Stimulated activated CD4-positive, alpha-beta T cell treated with anti-CD3 and anti-CD28 coated beads, Interleukin-15, amount 100 ng/mL, for 48 hours (primary cell): ENCODE measurements around the gene ANKS1A.

Experiments used
- DNase-seq, 2 donors: peaks; one replicate each; pipeline ENCODE4 v3.0.0-alpha.2; 2020; ENCODE audit warnings: low read depth in 2 of 2

Gene ANKS1A

DNA sequence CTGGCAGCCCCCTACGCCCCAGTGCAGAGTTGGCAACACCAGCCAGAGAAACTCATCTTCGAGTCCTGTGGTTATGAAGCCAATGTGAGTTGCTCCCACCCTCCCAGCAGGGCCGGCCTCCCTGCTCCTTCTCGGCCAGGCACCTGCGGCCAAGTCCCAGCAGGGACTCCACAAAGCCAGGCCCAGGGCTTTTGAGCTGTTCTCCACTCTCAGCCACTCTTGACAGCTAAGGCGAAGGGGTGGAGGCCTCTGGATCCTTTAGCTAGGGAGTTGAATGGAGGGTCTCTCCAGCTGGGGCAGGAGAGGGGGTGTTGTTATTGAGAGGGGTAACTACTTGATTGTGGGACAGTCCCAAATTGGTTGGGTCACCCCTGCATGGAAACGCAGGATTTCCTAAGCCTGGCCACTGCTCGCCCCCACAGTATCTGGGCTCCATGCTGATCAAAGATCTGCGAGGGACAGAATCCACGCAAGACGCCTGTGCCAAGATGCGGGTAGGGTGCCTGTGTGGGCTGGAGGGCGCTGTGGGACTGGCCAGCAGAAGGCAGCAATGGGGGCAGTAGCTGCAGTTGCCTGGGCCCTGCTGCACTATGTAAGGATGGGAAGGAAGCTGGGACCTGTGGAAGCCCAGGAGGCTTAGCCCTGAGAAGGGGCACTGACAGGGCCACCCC is 193.8 kb downstream of the ANKS1A start:
- no peak for DNase-seq

GRCh38 chr6:35083507-35083906 is 194.5 kb downstream of the ANKS1A start:
- no peak for DNase-seq

- DNase-seq, result no peak
Observed at GRCh38 chr6:35084041-35084491, 195.0 kb downstream of the ANKS1A start.

GRCh38 chr6:35084511-35085203 is 195.6 kb downstream of the ANKS1A start:
- DNase-seq, result no peak

DNA sequence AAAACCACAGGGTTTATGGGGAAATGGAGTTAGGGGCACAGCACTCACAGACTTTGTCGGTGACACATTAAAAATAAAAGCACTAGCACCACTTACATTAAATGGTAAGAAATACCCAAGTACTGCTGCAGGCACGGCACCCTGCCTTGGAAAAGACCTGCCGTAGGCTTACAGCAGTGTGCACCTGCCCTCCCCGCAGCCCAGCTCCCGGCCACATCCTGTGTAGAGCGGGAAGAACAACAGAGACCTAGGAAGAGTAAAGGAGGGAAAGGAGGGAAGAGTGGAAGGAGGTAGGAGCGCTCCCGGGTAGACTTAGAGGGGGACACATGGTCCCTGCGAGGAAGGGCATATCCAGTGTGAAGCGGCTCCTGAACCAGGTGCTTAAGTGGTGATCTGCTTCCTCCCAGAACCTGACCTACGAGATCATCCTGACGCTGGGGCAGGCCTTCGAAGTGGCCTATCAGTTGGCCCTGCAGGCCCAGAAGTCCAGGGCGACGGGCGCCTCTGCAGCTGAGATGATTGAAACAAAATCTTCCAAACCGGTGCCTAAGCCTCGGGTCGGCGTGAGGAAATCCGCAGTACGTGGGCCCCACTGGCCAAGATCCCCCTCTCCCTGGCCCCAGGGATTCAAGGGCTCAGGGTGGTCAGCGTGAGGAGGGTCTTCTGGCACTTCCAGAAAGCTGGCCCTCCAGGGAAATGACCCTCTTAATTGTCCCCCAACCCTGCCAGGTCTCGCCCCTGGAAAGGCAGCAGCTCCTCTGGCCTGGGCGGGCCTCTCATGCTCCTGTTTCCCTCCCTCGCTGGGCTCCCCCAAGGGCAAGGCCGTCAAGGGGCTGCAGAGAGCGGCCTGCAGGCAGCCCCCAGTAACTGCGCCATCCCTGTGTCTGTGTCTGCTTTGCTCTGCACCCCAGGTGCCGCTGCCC is 196.6 kb downstream of the ANKS1A start:
- DNase-seq, result no peak

DNA sequence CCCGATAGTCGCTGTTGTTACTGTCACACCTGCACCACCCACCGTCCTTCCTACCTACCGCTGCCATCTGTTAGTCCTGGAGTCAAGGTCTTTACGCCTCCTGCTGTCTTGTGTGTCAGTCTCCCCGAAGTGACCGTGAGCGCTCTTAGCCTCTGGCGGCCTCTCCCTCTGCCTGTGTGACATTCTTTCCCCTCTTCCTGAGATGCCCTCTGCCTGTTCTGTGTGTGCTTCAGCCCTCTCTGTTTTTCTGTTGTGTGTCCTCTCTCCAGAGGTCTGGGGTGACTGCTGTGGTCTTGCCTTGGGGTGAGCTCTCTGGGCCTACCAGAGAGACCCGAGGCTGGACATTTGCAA is 197.2 kb downstream of the ANKS1A start:
- no peak for DNase-seq

- no peak for DNase-seq
Observed at GRCh38 chr6:35086636-35087360, 197.7 kb downstream of the ANKS1A start.

- DNase-seq, result no peak
Observed at GRCh38 chr6:35087361-35088280, 198.6 kb downstream of the ANKS1A start.

DNA sequence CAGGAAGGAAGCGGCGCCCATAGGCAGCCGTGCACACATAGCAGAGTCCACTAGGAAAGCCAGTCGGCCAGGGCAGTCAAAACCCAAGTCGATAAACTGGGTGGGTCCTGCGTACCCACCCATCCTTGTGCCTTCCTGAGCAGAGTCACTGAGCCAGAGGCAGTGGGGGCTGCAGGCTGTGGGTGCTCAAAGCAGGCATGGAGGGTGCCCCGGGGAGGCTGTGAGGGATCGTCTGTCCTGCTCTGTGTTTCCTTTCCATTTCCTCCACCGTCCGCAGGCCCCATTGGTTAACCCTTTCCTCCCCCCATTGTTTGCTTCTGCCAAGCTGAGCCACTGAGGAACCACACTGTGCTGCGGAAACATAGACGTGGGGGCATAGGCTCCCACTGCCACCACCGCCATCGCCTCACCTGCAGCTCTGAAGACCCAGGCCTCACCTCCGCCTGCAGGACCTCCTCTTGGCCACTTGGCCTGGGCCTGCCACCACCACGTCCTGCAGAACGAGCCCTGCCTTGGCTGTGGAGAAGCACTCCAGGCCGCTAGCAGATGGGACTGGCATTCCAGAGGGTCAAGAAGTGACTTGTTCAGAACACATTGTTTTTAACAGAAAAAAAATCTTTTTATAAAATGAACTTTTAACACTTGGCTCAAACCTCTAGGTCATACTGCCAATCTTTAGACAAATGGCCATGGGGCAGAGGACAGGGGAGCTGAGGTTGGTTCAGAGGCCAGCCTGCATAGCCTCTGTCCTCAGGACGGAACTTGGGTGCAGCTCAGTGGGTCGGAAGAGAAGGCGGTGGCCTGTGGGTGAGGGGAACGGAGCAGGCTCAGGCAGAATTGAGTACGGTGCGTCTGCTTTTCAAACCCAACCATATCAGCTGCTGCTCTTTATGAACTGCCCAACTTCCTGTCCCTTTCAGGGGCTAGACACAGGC is 199.5 kb downstream of the ANKS1A start:
- no peak for DNase-seq

GRCh38 chr6:35089216-35089934 is 200.3 kb downstream of the ANKS1A start:
- DNase-seq, result no peak

GRCh38 chr6:35089935-35090505 is 201.0 kb downstream of the ANKS1A start:
- no peak for DNase-seq

GRCh38 chr6:35090734-35091133 is 201.7 kb downstream of the ANKS1A start:
- no peak for DNase-seq

DNA sequence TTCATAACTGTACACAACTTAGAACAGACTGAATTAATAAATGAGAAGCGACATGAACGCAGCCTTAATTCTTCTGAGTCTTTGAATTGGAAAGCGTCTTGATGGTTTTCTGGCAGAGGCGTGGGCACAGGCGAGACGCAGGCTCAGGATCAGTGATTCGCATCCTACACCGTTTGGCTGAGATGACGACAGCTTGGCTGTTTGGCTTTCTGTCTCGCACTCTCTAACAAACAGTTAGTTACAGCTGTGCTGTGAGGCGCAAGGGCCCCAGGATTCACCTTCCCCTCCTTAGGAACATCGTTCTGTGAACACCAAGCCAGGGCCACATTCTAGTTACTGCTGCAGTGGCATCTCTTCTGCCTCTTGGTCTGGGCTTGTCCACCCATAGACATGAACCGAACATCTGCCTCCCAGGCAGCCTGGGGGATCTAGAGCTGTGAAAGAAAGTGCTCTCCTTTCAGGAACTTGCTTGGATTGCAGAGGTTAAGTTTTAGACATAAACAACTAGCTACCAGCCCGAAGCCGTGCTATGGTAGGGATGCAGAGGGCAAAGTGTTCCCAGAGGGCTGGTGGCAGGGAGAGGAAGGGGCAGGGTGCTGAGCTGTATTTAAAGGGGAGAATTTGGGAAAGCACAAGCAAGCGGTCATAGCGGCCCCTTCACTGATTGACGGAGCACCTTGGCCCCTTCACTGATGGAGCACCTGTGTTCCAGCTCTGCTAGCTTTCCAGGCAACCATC is 202.5 kb downstream of the ANKS1A start:
- DNase-seq, result no peak

DNA sequence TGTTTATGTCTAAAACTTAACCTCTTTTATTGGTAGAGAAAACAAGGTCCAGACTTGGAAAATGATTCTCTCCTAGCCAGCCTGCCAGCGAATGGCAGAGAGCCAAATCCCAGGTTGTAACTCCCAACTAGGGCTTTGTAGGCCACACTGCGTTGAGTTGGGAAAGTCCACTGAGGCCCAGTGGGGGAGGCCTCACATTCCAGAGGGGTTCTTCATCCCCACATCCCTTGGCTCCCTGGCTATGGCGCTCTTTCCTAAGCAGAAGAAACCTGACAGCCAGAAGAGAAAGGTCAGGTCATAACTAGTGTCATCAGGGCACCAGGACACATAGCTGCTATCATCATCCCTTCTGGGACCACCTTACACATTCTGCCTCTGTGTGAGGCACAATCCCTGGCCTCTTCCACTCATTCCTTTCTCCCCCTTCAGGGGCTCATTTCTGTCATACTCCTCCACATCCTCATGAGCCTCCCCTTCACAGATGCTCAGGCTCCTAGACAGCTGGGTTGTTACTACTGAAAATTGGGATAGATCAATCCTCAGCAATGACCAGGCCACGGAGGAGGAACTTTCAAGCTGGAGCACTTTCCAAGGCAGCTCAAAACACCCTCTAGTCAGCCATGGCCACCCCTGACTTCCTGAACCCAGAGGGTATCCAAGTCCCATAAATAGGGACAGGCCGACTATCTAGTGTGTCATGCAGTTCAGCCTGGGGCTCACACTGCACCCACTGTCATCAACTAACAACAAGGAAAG is 203.5 kb downstream of the ANKS1A start:
- DNase-seq, result no peak

- DNase-seq, result no peak
Observed at GRCh38 chr6:35093118-35093445, 204.0 kb downstream of the ANKS1A start.

DNA sequence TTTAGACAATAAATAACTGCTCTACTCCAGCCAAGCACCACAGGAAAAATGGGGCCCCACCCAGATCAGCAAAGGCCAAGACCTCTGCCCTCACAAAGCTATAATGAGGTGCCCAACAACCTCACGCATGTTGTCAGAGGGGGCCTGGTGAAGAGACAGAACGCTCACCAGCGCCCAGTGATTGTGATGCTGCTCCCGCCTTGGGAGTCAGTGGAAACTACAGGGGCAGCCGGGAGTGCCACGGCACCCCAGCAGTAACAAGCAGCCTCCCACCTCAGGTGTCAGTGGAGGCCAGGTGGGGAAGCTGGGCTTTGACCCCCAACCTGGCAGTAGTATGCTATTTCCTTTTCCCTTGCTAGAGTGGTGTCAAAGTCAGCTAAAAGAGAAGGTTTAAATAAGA is 204.7 kb downstream of the ANKS1A start:
- DNase-seq, result no peak

GRCh38 chr6:35094183-35094582 is 205.1 kb downstream of the ANKS1A start:
- DNase-seq, result no peak
